HEK293T (cell line): ENCODE measurements around the gene CUBN.

ENCODE experiments used
- CTCF ChIA-PET: fragments of 350-600 bp; formaldehyde crosslinking; extraction: SDS; loops from one replicate; lab custom pipeline; 2021; ENCODE audit warnings: antibody characterized with exemption, inconsistent platforms; lab: Yijun Ruan, JAX
- POLR2A ChIA-PET: fragments of 350-600 bp; formaldehyde crosslinking; extraction: SDS; loops from one replicate; lab custom pipeline; 2020; ENCODE audit warnings: antibody characterized with exemption, inconsistent platforms; lab: Yijun Ruan, JAX
- DNase-seq: peaks from one replicate; pipeline ENCODE4 v3.0.0; 2012; ENCODE audit warnings: mixed read lengths; ENCODE audit errors: extremely low spot score
- ARNT ChIP-seq: fragments of 450-650 bp; IDR thresholded peaks from 2 replicates; pipeline ENCODE4 v1.6.1; 2017; ENCODE audit warnings: mild to moderate bottlenecking
- BHLHE40 ChIP-seq: fragments of 450-650 bp; IDR thresholded peaks from 2 replicates; pipeline ENCODE4 v1.6.1; 2016; ENCODE audit warnings: mild to moderate bottlenecking, moderate library complexity, borderline replicate concordance
- CTBP1 ChIP-seq: fragments of 450-650 bp; IDR thresholded peaks from 2 replicates; pipeline ENCODE4 v1.6.1; 2016; ENCODE audit warnings: borderline replicate concordance
- ELF4 ChIP-seq: fragments of 450-650 bp; IDR thresholded peaks from 2 replicates; pipeline ENCODE4 v1.6.1; 2017; ENCODE audit warnings: antibody characterized with exemption
- FOXA1 ChIP-seq: fragments of 450-650 bp; IDR thresholded peaks from 2 replicates; pipeline ENCODE4 v1.6.1; 2016; ENCODE audit warnings: mild to moderate bottlenecking
- FOXK2 ChIP-seq: fragments of 450-650 bp; IDR thresholded peaks from 2 replicates; pipeline ENCODE4 v1.6.1; 2016; ENCODE audit warnings: mild to moderate bottlenecking
- FOXM1 ChIP-seq: fragments of 450-650 bp; IDR thresholded peaks from 2 replicates; pipeline ENCODE4 v1.6.1; 2017; ENCODE audit warnings: mild to moderate bottlenecking, borderline replicate concordance
- HDGF ChIP-seq: fragments of 450-650 bp; IDR thresholded peaks from 2 replicates; pipeline ENCODE4 v1.6.1; 2017; ENCODE audit warnings: antibody characterized with exemption, borderline replicate concordance
- L3MBTL2 ChIP-seq: fragments of 450-650 bp; conservative IDR thresholded peaks from 2 replicates; pipeline ENCODE4 v1.6.1; 2016; ENCODE audit warnings: mild to moderate bottlenecking
- LEF1 ChIP-seq: fragments of 450-650 bp; IDR thresholded peaks from 2 replicates; pipeline ENCODE4 v1.6.1; 2017; ENCODE audit warnings: mild to moderate bottlenecking, borderline replicate concordance
- NFRKB ChIP-seq: fragments of 450-650 bp; IDR thresholded peaks from 2 replicates; pipeline ENCODE4 v1.6.1; 2016; ENCODE audit warnings: mild to moderate bottlenecking, moderate library complexity
- PKNOX1 ChIP-seq: fragments of 450-650 bp; IDR thresholded peaks from 2 replicates; pipeline ENCODE4 v1.6.1; 2016
- SP1 ChIP-seq: fragments of 450-650 bp; IDR thresholded peaks from 2 replicates; pipeline ENCODE4 v1.6.1; 2017
- SUZ12 ChIP-seq: fragments of 450-650 bp; IDR thresholded peaks from 2 replicates; pipeline ENCODE4 v1.6.1; 2016; ENCODE audit warnings: mild to moderate bottlenecking
- TARDBP ChIP-seq: fragments of 450-650 bp; IDR thresholded peaks from 2 replicates; pipeline ENCODE4 v1.6.1; 2016
- ZNF384 ChIP-seq: fragments of 450-650 bp; IDR thresholded peaks from 2 replicates; pipeline ENCODE4 v1.6.1; 2016

CUBN gene

GRCh38 chr10:16854623-16855022 lies 275.0 kb downstream of the CUBN start:
- ChIA-PET CTCF (no interaction called here), POLR2A (no interaction called here)
- TF ChIP-seq LEF1 (no peak), HDGF (no peak), ARNT (no peak), PKNOX1 (no peak), SP1 (no peak)
- DNase-seq = no peak

GRCh38 chr10:16853809-16854208 lies 275.8 kb downstream of the CUBN start:
- ChIA-PET POLR2A (no interaction called here), CTCF (interaction anchor here (0.6 kb wide), 1 partner anchor 858 kb away, joined by 3 read pairs; no protein-coding TSS in a partner anchor)
- no peak for TF ChIP-seq FOXA1
- TF ChIP-seq LEF1 = no peak
- no peak for TF ChIP-seq ELF4
- TF ChIP-seq FOXK2 = no peak
- TF ChIP-seq FOXM1 = no peak
- TF ChIP-seq BHLHE40 = no peak
- TF ChIP-seq HDGF = no peak
- no peak for TF ChIP-seq SUZ12
- no peak for TF ChIP-seq ZNF384
- TF ChIP-seq CTBP1 = no peak
- TF ChIP-seq L3MBTL2 = no peak
- DNase-seq = no peak

GRCh38 chr10:16853201-16853600 lies 276.4 kb downstream of the CUBN start:
- POLR2A ChIA-PET = no interaction called here
- CTCF ChIA-PET = interaction anchor here (0.8 to 0.9 kb wide), 2 partner anchors 10 to 403 kb away, joined by 4 read pairs; no protein-coding TSS in a partner anchor
- DNase-seq = no peak
- TF ChIP-seq CTBP1 = no peak
- no peak for TF ChIP-seq ELF4
- no peak for TF ChIP-seq L3MBTL2
- TF ChIP-seq SP1 = no peak
- TF ChIP-seq PKNOX1 = no peak

GRCh38 chr10:16852624-16853023 lies 277.0 kb downstream of the CUBN start:
- ChIA-PET CTCF (interaction anchor here (0.8 to 0.9 kb wide), 2 partner anchors 10 to 404 kb away, joined by 4 read pairs; no protein-coding TSS in a partner anchor), POLR2A (no interaction called here)
- TF ChIP-seq BHLHE40 (no peak), TARDBP (no peak), ARNT (no peak)
- no peak for DNase-seq

GRCh38 chr10:16848562-16849154 lies 281.0 kb downstream of the CUBN start:
- no peak for TF ChIP-seq BHLHE40
- TF ChIP-seq FOXA1 = no peak
- 0 out of 2 replicates have a peak, but pooled peaks have one; percentile 12 for TF ChIP-seq ZNF384
- ChIA-PET POLR2A (no interaction called here), CTCF (interaction anchor here (0.8 kb wide), 1 partner anchor 408 kb away, joined by 3 read pairs; no protein-coding TSS in a partner anchor)
- no peak for DNase-seq

GRCh38 chr10:16847644-16848043 lies 282.0 kb downstream of the CUBN start:
- ChIA-PET POLR2A (no interaction called here), CTCF (no interaction called here)
- no peak for DNase-seq
- TF ChIP-seq BHLHE40 (no peak), L3MBTL2 (no peak), SUZ12 (no peak), CTBP1 (no peak), TARDBP (no peak), FOXA1 (no peak), HDGF (no peak), LEF1 (no peak), PKNOX1 (no peak), FOXK2 (no peak)

GRCh38 chr10:16845248-16845647 lies 284.4 kb downstream of the CUBN start:
- POLR2A ChIA-PET = interaction anchor here (1.3 kb wide), 1 partner anchor 384 kb away, joined by 3 read pairs; no protein-coding TSS in a partner anchor
- CTCF ChIA-PET = no interaction called here
- DNase-seq = no peak
- no peak for TF ChIP-seq HDGF
- no peak for TF ChIP-seq BHLHE40
- TF ChIP-seq FOXA1 = no peak
- TF ChIP-seq ARNT = no peak
- TF ChIP-seq NFRKB = no peak
- no peak for TF ChIP-seq LEF1
- no peak for TF ChIP-seq FOXK2
- no peak for TF ChIP-seq CTBP1
- no peak for TF ChIP-seq ELF4
- TF ChIP-seq SP1 = no peak
- no peak for TF ChIP-seq L3MBTL2
- no peak for TF ChIP-seq PKNOX1
- TF ChIP-seq ZNF384 = no peak
- TF ChIP-seq TARDBP = no peak
- no peak for TF ChIP-seq SUZ12
- TF ChIP-seq FOXM1 = no peak
